Fibroblast of skin of back (primary cell): ENCODE results near the gene UGT1A8.

Experiments used
- DNase-seq: peaks from one replicate; pipeline ENCODE4 v3.0.0-alpha.2; 2013

The UGT1A8 gene

GRCh38 chr2:233772153-233772552 is 154.7 kb downstream of the UGT1A8 start:
- no peak for DNase-seq

GRCh38 chr2:233772583-233772982 is 155.2 kb downstream of the UGT1A8 start:
- no peak for DNase-seq

GRCh38 chr2:233773854-233774253 is 156.4 kb downstream of the UGT1A8 start:
- no peak for DNase-seq

- DNase-seq: no peak
Observed at GRCh38 chr2:233775414-233775813, 158.0 kb downstream of the UGT1A8 start.

GRCh38 chr2:233778030-233778429 is 160.6 kb downstream of the UGT1A8 start, which contains the start of gene MROH2A:
TSS of gene MROH2A (plus strand) at chr2:233778330. CDS start at chr2:233779359, 1,029 bp downstream.
- no peak for DNase-seq

GRCh38 chr2:233779722-233780121 is 162.3 kb downstream of the UGT1A8 start:
- DNase-seq: no peak

- no peak for DNase-seq
Observed at GRCh38 chr2:233780771-233781170, 163.3 kb downstream of the UGT1A8 start.

GRCh38 chr2:233789554-233789953 is 172.1 kb downstream of the UGT1A8 start:
- no peak for DNase-seq

- DNase-seq: no peak
Observed at GRCh38 chr2:233791151-233791882, 173.9 kb downstream of the UGT1A8 start.

- no peak for DNase-seq
Observed at GRCh38 chr2:233791883-233792329, 174.5 kb downstream of the UGT1A8 start.

GRCh38 chr2:233792720-233793119 is 175.3 kb downstream of the UGT1A8 start:
- DNase-seq: no peak

GRCh38 chr2:233793465-233794127 is 176.2 kb downstream of the UGT1A8 start:
- no peak for DNase-seq

GRCh38 chr2:233794128-233794658 is 176.8 kb downstream of the UGT1A8 start:
- DNase-seq: no peak

GRCh38 chr2:233795735-233796171 is 178.3 kb downstream of the UGT1A8 start:
- no peak for DNase-seq

- no peak for DNase-seq
Observed at GRCh38 chr2:233796254-233796653, 178.8 kb downstream of the UGT1A8 start.

- no peak for DNase-seq
Observed at GRCh38 chr2:233798335-233799086, 181.1 kb downstream of the UGT1A8 start.

GRCh38 chr2:233799087-233799665 is 181.7 kb downstream of the UGT1A8 start:
- no peak for DNase-seq

- no peak for DNase-seq
Observed at GRCh38 chr2:233799716-233800115, 182.3 kb downstream of the UGT1A8 start.

GRCh38 chr2:233800208-233800607 is 182.8 kb downstream of the UGT1A8 start:
- no peak for DNase-seq

- DNase-seq: no peak
Observed at GRCh38 chr2:233801357-233802131, 184.1 kb downstream of the UGT1A8 start.

- DNase-seq: no peak
Observed at GRCh38 chr2:233802132-233802815, 184.8 kb downstream of the UGT1A8 start.
